H9 (cell line): Measurements from ENCODE around the gene MRPL20. TPM values are rescaled to one million over a fixed set of nuclear protein-coding genes. Genes with fewer than 3 reads are reported as not detected.

Experiments used
- DNase-seq: peaks from one replicate; pipeline ENCODE4 v3.0.0-alpha.2; 2017
- H2AFZ ChIP-seq: one replicate; pipeline ENCODE4 v1.6.1; 2013; ENCODE audit warnings: mild to moderate bottlenecking, low read length, control low read depth, moderate library complexity
- H2AK5ac ChIP-seq: 2 replicates; pipeline ENCODE4 v1.6.1; 2013; ENCODE audit warnings: low read length, control low read depth, mixed read lengths; ENCODE audit not compliant: insufficient read length
- H2BK120ac ChIP-seq: one replicate; pipeline ENCODE4 v1.6.1; 2013; ENCODE audit warnings: low read depth, mild to moderate bottlenecking, low read length, control low read depth, inconsistent platforms; ENCODE audit not compliant: poor library complexity, severe bottlenecking
- H2BK12ac ChIP-seq: 2 replicates; pipeline ENCODE4 v1.6.1; 2013; ENCODE audit warnings: low read length, control low read depth, mixed read lengths, low read depth; ENCODE audit not compliant: insufficient read length
- H2BK15ac ChIP-seq: 2 replicates; pipeline ENCODE4 v1.6.1; 2013; ENCODE audit warnings: low read depth, low read length, control low read depth
- H2BK20ac ChIP-seq: one replicate; pipeline ENCODE4 v1.6.1; 2013; ENCODE audit warnings: low read depth, mild to moderate bottlenecking, low read length, control low read depth, inconsistent platforms; ENCODE audit not compliant: poor library complexity, severe bottlenecking
- H2BK5ac ChIP-seq: 2 replicates; pipeline ENCODE4 v1.6.1; 2013; ENCODE audit warnings: low read length, control low read depth, mixed read lengths; ENCODE audit not compliant: insufficient read length
- H3K14ac ChIP-seq: 2 replicates; pipeline ENCODE4 v1.6.1; 2013; ENCODE audit warnings: low read length, control low read depth; ENCODE audit not compliant: insufficient read depth
- H3K18ac ChIP-seq: 2 replicates; pipeline ENCODE4 v1.6.1; 2013; ENCODE audit warnings: low read depth, mild to moderate bottlenecking, mixed read lengths, low read length, control low read depth; ENCODE audit not compliant: insufficient read length
- H3K23ac ChIP-seq: 2 replicates; pipeline ENCODE4 v1.6.1; 2013; ENCODE audit warnings: low read length, control low read depth, mixed read lengths, low read depth; ENCODE audit not compliant: insufficient read length
- H3K23me2 ChIP-seq: 2 replicates; pipeline ENCODE4 v1.6.1; 2013; ENCODE audit warnings: low read depth, mild to moderate bottlenecking, mixed read lengths, low read length, control low read depth; ENCODE audit not compliant: insufficient read length, poor library complexity, severe bottlenecking
- H3K27ac ChIP-seq: 2 replicates; pipeline ENCODE4 v1.5.1; 2013; ENCODE audit warnings: low read length, control low read depth, mixed read lengths, low read depth; ENCODE audit not compliant: insufficient read length
- H3K27me3 ChIP-seq: 2 replicates; pipeline ENCODE4 v1.6.1; 2013; ENCODE audit warnings: low read length, control low read depth, inconsistent platforms; ENCODE audit not compliant: insufficient read depth
- H3K4ac ChIP-seq: 2 replicates; pipeline ENCODE4 v1.6.1; 2013; ENCODE audit warnings: low read depth, mild to moderate bottlenecking, control low read depth, inconsistent platforms, low read length, moderate library complexity
- H3K4me1 ChIP-seq: 2 replicates; pipeline ENCODE4 v1.6.1; 2013; ENCODE audit warnings: low read length, control low read depth, inconsistent platforms; ENCODE audit not compliant: insufficient read depth
- H3K4me2 ChIP-seq: 2 replicates; pipeline ENCODE4 v1.6.1; 2013; ENCODE audit warnings: low read length, control low read depth, mixed read lengths; ENCODE audit not compliant: insufficient read length, insufficient read depth
- H3K56ac ChIP-seq: 2 replicates; pipeline ENCODE4 v1.6.1; 2013; ENCODE audit warnings: low read depth, mild to moderate bottlenecking, mixed read lengths, low read length, control low read depth; ENCODE audit not compliant: insufficient read length
- H3K79me1 ChIP-seq: 2 replicates; pipeline ENCODE4 v1.6.1; 2013; ENCODE audit warnings: low read depth, mild to moderate bottlenecking, moderate library complexity, low read length, control low read depth, inconsistent platforms; ENCODE audit not compliant: insufficient read depth, poor library complexity, severe bottlenecking
- H3K79me2 ChIP-seq: 2 replicates; pipeline ENCODE4 v1.6.1; 2013; ENCODE audit warnings: low read length, control low read depth, inconsistent platforms; ENCODE audit not compliant: insufficient read depth
- H3K9ac ChIP-seq: 2 replicates; pipeline ENCODE4 v1.6.1; 2013; ENCODE audit warnings: low read length, control low read depth, mixed read lengths; ENCODE audit not compliant: insufficient read length; ENCODE audit errors: extremely low read depth
- H3K9me3 ChIP-seq: one replicate; pipeline ENCODE4 v1.6.1; 2013; ENCODE audit warnings: low read depth, low read length, inconsistent platforms; ENCODE audit not compliant: control insufficient read depth
- H3T11ph ChIP-seq: one replicate; pipeline ENCODE4 v1.6.1; 2013; ENCODE audit warnings: mild to moderate bottlenecking, low read length, control low read depth, inconsistent platforms
- H4K20me1 ChIP-seq: one replicate; pipeline ENCODE4 v1.6.1; 2013; ENCODE audit not compliant: control insufficient read depth, insufficient read length, insufficient read depth
- H4K5ac ChIP-seq: 2 replicates; pipeline ENCODE4 v1.6.1; 2013; ENCODE audit warnings: low read depth, mild to moderate bottlenecking, mixed read lengths, low read length, control low read depth; ENCODE audit not compliant: insufficient read length
- H4K8ac ChIP-seq: replicated peaks from 2 replicates; pipeline ENCODE4 v1.6.1; 2013; ENCODE audit warnings: low read length, control low read depth, mixed read lengths, low read depth; ENCODE audit not compliant: insufficient read length
- H4K91ac ChIP-seq: 2 replicates; pipeline ENCODE4 v1.6.1; 2013; ENCODE audit warnings: low read depth, mild to moderate bottlenecking, moderate library complexity, mixed read lengths, low read length, control low read depth; ENCODE audit not compliant: insufficient read length
- H3K27ac Mint-ChIP-seq, 3 experiments: 2 replicates in 2 of 3; 3 replicates in 1 of 3; pipeline ENCODE4 v1.8.0; 2020 to 2021; ENCODE audit warnings: mixed read lengths in 3 of 3, mild to moderate bottlenecking in 1 of 3, moderate library complexity in 1 of 3
- H3K27me3 Mint-ChIP-seq: 2 replicates; pipeline ENCODE4 v1.8.0; 2021; ENCODE audit warnings: low read depth, mild to moderate bottlenecking, moderate library complexity, mixed read lengths
- H3K36me3 Mint-ChIP-seq, 3 experiments: 2 replicates in 2 of 3; 3 replicates in 1 of 3; pipeline ENCODE4 v1.8.0; 2020 to 2021; ENCODE audit warnings: low read depth in 3 of 3, mixed read lengths in 3 of 3; ENCODE audit not compliant: insufficient read depth in 1 of 3
- H3K4me1 Mint-ChIP-seq, 2 experiments: 2 replicates each; pipeline ENCODE4 v1.8.0; 2020; ENCODE audit warnings: mixed read lengths in 2 of 2
- H3K4me3 Mint-ChIP-seq, 2 experiments: 2 replicates in 1 of 2; 3 replicates in 1 of 2; pipeline ENCODE4 v1.8.0; 2020 to 2021; ENCODE audit warnings: mild to moderate bottlenecking in 2 of 2, mixed read lengths in 2 of 2, moderate library complexity in 1 of 2
- H3K9me3 Mint-ChIP-seq, 2 experiments: 2 replicates in 1 of 2; 3 replicates in 1 of 2; pipeline ENCODE4 v1.8.0; 2020; ENCODE audit warnings: mild to moderate bottlenecking in 2 of 2, mixed read lengths in 2 of 2, moderate library complexity in 1 of 2
- WGBS: extraction: QIAGEN DNeasy Blood & Tissue Kit; methylation state at CpG from one replicate; pipeline ENCODE4 v1.1.7; 2013; ENCODE audit warnings: missing lambda C conversion rate, low lambda C conversion rate, mixed read lengths; ENCODE audit not compliant: insufficient read length; ENCODE audit errors: extremely low coverage; 5-methylcytosine and 5-hydroxymethylcytosine counted together
- total RNA-seq: library from RNA; stranded (reverse); gene quantifications from 2 replicates; pipeline ENCODE4 v1.2.1, GENCODE V29; 2021
- TF ChIP-seq, protein P1 (sequence below): fragments of 200-600 bp; sonication (generic); conservative IDR thresholded peaks from 3 replicates; pipeline ENCODE4 v1.8.0; 2021; ENCODE audit warnings: antibody characterized with exemption, mild to moderate bottlenecking

Gene MRPL20
- total RNA-seq, 1 experiment from 2014 or later, result 162 TPM

- peaks cover 3% of the 10 kb centered on the region for H3K23me2 ChIP-seq
- H3K18ac ChIP-seq, result no peak overlapping the region
- H3K56ac ChIP-seq, result no peak overlapping the region
- peaks cover 38 to 58% of the 10 kb centered on the region in 2 experiments for H3K4me1 Mint-ChIP-seq
- no peak for DNase-seq
- H2BK20ac ChIP-seq, result no peak overlapping the region
- no peak overlapping the region for H4K91ac ChIP-seq
- no peaks in the 10 kb centered on the region for H4K20me1 ChIP-seq
- no peak overlapping the region for H3K9ac ChIP-seq
- no peaks in the 10 kb centered on the region for H3K9me3 ChIP-seq
- H3K36me3 Mint-ChIP-seq, result no peaks in the 10 kb centered on the region; a peak in 2 of 7 replicates
- H2BK15ac ChIP-seq, result no peak overlapping the region
- H2BK120ac ChIP-seq, result no peak overlapping the region
- H3K27me3 Mint-ChIP-seq, result no peaks in the 10 kb centered on the region
- H4K8ac ChIP-seq, result no peak overlapping the region
- H4K5ac ChIP-seq, result no peak overlapping the region
- no peaks in the 10 kb centered on the region for H3K27me3 ChIP-seq
- H2AK5ac ChIP-seq, result no peak overlapping the region
- no peak overlapping the region for H3K4me3 Mint-ChIP-seq
- H3K79me2 ChIP-seq, result no peaks in the 10 kb centered on the region
- no CpG with 5 or more reads among the region's 7 CpGs for WGBS
- no peak overlapping the region for H2BK12ac ChIP-seq
- TF ChIP-seq, protein P1, sequence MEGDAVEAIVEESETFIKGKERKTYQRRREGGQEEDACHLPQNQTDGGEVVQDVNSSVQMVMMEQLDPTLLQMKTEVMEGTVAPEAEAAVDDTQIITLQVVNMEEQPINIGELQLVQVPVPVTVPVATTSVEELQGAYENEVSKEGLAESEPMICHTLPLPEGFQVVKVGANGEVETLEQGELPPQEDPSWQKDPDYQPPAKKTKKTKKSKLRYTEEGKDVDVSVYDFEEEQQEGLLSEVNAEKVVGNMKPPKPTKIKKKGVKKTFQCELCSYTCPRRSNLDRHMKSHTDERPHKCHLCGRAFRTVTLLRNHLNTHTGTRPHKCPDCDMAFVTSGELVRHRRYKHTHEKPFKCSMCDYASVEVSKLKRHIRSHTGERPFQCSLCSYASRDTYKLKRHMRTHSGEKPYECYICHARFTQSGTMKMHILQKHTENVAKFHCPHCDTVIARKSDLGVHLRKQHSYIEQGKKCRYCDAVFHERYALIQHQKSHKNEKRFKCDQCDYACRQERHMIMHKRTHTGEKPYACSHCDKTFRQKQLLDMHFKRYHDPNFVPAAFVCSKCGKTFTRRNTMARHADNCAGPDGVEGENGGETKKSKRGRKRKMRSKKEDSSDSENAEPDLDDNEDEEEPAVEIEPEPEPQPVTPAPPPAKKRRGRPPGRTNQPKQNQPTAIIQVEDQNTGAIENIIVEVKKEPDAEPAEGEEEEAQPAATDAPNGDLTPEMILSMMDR, result no peak
- H3K27ac ChIP-seq, result no peak overlapping the region
- peak overlapping the region in 2 of 3 experiments; percentile 82 to 91; a peak in 5 of 7 replicates for H3K27ac Mint-ChIP-seq
- H3K4me1 ChIP-seq, result peaks cover 5% of the 10 kb centered on the region; the same call in 1 of the 2 replicates
- H3K79me1 ChIP-seq, result no peaks in the 10 kb centered on the region
- no peak overlapping the region for H3T11ph ChIP-seq
- H2AFZ ChIP-seq, result no peak overlapping the region
- no peak overlapping the region for H3K23ac ChIP-seq
- H3K9me3 Mint-ChIP-seq, result no peaks in the 10 kb centered on the region
- H2BK5ac ChIP-seq, result no peak overlapping the region
- 0 out of 2 replicates have a peak overlapping the region, but pooled peaks have one; percentile 24 for H3K14ac ChIP-seq
- no peak overlapping the region for H3K4me2 ChIP-seq
- H3K4ac ChIP-seq, result no peak overlapping the region
These were observed 14.9 kb upstream of the MRPL20 start for GRCh38 chr1:1421907-1422464.
